H1 (cell line): Measurements from ENCODE around the gene PITPNC1. TPM values are rescaled to one million over a fixed set of nuclear protein-coding genes. Genes with fewer than 3 reads are reported as not detected.

Source experiments
- KDM1A ChIP-seq: fragments of 200-600, 300-600 bp; sonication (generic); IDR thresholded peaks from 2 replicates; pipeline ENCODE4 v1.7.1; 2016; ENCODE audit warnings: mild to moderate bottlenecking, low read length, borderline replicate concordance
- SP1 ChIP-seq: IDR thresholded peaks from 2 replicates; pipeline ENCODE4 v1.6.1; 2011; ENCODE audit warnings: low read depth, low read length
- polyA plus RNA-seq, 7 experiments: library from polyadenylated mRNA; depleted of rRNA in 3 of 7; stranded (reverse) in 5 of 7; unstranded in 2 of 7; fragments of >200 nt in 5 of 7; fragments of 200-250 nt in 2 of 7; gene quantifications; 1 replicate in 5 of 7; 2 replicates in 1 of 7; 4 replicates in 1 of 7; pipeline versions ENCODE4 v1.2.1 to v1.2.3, GENCODE V29; 2011 to 2013; ENCODE audit warnings: missing spikeins in 2 of 7, mixed read lengths in 2 of 7
- total RNA-seq: library from RNA; stranded (reverse); fragmentation: NEBNext Ultra II Directional; extraction: Animal tissue kit (Norgen Biotek cat#: 25700); gene quantifications from 2 replicates; pipeline ENCODE4 v1.2.1, GENCODE V29; 2021

PITPNC1 gene
- total and polyA plus RNA-seq, 2 of the 8 experiments (the other 6 are each of a cell fraction or from before 2014, with no cell fraction given): 17.6 to 54.7 TPM

GRCh38 chr17:67359960-67360791, 16.9 kb upstream of the PITPNC1 start (continued):
- TF ChIP-seq SP1 (no peak), KDM1A (no peak)
